ENCODE data around the gene ADAMTS19. TPM values are rescaled to one million over a fixed set of nuclear protein-coding genes. Genes with fewer than 3 reads are reported as not detected.

The ADAMTS19 gene
- total RNA-seq, 1 experiment from 2014 or later: 0.10 TPM

DNA sequence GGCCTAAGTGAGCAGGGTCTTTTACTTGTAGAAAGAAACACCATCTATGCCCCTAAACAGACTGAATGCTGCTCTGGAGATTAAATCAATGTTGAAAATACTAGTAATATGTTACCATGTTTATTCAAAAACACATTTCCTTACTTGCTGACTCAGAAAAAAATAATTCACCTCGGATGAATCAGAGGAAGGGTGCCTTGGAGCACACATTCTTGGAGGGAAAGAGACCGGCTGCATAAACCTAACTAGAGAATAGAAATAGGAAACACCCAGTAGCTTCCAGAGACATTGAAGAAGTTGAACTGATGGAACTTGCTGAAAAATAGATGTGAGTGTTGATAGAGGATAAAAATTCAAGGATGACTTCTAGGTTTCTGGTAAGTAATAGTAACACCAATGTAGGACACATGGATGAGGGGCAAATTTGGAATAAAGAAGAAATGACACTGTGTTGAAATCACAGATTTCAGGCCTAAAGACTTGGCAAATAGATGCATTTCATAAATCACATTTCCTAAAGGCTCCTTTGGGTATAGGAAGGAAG is 210.9 kb downstream of the ADAMTS19 start:
- DNase-seq (ENCODE audit: low read depth): peak; percentile 58

DNA sequence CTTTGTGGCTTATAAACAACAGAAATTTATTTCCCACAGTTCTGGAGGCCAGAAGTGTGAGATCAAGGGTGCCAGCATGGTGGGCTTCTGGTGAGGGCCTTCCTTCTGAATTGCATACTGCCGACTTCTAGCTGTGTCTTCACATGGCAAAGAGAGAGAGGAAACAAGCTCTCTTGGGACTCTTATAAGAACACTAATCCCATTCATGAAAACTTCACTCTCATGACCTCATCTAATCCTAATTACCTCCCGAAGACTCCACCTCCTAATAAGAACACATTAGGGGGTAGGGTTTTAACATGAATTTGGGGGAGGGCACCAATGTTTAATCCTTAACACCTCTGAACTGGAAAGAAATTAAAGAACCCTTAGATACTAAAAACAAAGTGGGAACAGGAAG is 211.9 kb downstream of the ADAMTS19 start:
- DNase-seq (ENCODE audit: low read depth): no peak

DNA sequence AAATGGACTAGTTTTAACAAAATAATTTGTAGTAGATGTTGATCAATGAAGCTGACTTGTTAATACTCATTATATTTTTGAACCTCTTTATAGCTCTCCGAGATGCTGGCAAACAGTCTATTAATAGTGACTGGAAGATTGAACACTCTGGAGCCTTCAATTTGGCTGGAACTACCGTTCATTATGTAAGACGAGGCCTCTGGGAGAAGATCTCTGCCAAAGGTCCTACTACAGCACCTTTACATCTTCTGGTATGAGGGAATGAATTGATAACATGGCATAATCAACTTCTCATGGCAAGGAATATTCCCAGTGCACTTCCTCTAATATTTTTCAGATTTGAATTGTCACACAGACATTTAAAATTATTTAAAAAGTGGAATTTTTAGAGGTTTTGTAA is 219.6 kb downstream of the ADAMTS19 start:
- no peak for DNase-seq (ENCODE audit: low read depth)

DNA sequence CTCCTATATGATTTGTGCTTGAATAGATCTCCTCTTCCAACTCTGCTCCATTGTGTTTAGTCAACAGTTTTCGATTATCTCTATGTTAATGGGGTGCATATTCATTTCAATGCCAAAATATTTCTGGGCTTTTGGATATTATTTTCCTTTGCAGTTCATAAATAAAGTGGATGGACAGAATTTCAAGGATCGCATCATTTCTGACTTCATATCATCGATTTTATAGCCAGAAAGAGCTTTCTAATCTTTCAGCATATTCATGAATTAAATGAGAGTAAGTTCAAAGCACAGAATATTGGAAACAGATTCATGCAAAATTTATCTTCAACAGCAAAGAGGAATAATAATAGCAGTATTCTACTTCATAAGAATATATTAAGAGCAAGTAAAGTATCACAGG is 227.8 kb downstream of the ADAMTS19 start:
- DNase-seq (ENCODE audit: low read depth): no peak

DNA sequence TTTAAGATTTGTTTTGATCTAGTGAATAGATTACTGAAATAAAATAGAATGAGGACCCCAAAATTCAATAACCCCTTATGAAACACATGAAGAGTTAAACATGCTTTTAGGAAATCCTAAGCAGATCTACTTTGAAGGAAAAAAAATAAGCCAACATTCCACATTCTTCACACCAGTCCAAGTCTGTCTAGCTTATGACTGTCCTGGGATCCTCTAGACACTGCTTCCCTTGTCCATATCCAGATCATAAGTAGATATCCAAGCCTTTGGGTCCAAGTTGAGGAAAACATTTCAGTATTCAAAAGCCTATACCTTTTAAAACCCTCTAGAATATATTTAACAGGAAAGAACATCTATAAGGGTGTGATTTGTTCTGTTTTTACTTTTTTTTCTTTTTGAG is 228.9 kb downstream of the ADAMTS19 start:
- no peak for DNase-seq (ENCODE audit: low read depth)

DNA sequence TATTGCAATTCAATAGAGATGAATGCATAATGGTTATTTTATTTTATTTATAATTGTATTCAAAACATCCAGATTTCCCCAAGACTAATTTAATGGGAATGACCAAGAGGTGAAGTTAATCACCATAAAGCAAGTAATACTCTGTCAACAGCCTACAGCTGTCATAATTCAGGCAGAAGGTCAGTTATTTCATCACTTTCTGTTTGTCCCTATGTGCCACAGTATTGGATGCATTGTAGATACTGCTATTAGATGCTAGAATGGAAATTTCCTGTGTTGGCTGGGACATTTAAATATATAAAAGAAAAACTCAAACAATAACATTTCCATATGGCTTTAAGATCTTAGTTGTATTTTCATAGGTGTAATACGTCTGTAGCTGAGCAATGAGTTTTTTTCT is 231.1 kb downstream of the ADAMTS19 start:
- DNase-seq (ENCODE audit: low read depth): no peak

DNA sequence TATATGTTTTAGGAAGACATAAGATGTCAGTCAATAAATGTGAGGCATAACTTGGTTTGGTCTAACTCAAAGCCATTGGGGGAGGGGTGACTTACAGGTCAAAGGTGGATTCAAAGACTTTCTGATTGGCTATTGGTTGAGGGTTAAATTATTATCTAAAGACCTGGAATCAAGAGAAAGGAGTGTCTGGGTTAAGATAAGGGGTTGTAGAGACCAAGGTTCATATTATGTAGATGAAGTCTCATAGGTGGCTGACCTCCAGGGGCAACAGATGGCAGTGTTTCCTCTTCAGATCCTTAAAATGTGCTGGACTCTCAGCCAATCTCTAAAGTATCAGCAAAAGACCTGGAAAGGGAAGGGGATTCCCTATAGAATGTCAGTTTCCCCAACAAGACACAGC is 236.5 kb downstream of the ADAMTS19 start:
- no peak for DNase-seq (ENCODE audit: low read depth)

DNA sequence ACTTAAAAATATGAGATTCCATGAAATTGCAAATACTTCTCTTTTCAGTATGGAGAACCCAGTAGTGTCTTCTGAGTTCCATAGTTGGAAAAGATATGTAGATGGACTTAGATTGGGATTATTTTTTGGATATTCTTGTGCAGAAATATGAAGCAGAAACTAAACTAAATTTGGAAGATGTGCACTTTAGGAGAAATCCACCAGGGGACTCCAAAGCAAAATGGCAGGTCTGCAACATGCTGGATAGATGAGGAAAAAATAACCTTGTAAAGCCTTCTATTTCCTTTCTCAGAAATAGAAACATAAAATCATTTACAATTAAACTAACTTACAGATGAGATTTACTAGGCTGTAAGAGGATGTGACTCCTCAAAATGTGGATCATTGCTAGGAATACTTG is 238.6 kb downstream of the ADAMTS19 start:
- DNase-seq (ENCODE audit: low read depth): no peak

DNA sequence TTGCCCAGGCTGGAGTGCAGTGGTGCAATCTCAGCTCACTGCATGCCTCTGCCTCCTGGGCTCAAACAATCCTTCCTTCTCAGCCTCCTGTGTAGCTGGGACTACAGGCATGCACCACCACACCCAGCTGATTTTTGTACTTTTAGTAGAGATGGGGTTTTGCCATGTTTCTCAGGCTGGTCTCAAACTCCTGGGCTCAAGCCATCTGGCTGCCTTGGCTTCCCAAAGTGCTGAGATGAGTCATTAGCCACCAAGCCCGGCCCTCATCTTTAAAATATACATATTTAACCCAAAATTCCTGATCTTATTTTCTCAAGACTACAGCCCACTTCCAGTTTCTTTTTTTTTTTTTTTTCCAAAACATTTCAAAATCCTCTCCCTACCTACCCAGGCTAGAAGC is 256.1 kb downstream of the ADAMTS19 start:
- no peak for DNase-seq (ENCODE audit: low read depth)

DNA sequence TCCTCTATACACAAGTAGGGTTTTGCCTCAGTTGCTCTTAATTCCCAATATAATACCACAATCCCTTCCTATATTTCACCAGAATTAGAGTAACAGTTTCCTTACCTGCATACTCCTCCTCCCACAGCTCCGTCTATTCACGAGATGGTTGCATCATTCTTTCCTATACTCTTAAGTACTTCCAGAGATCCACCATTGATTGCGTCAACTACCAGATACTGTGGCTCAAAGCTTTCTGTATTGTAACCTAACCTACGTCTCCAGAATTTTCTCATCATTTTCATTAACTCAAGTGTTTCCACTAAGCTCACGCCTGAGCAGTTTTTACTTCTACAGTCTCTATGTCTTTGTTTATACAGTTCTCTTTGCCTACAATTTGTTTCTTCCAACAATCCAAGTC is 256.6 kb downstream of the ADAMTS19 start:
- DNase-seq (ENCODE audit: low read depth): no peak

DNA sequence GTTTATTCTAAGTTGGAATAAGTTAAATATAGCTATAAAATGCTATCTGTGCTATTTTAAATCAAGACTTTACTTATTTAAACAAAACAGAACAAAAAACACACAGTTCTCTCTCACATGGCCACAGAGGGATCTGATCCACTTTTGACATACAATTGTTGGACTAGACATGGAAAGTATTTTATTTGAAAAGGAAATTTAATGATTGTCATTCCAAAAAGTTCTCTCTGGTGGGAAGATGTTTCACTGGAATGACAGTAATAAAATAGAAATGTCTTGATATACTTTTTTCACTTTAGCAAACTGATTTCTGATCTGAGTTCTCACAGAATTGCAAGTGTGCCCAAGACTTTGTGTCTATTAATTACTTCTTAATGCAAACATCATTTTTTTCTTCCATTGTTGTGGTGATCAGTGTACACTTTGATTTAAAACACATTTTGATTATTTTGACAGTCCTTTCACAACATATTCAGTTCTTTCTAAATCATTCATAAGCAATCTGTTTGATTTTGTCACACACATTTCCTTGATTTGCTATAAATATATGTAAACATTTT is 257.7 kb downstream of the ADAMTS19 start:
- DNase-seq (ENCODE audit: low read depth): no peak

DNA sequence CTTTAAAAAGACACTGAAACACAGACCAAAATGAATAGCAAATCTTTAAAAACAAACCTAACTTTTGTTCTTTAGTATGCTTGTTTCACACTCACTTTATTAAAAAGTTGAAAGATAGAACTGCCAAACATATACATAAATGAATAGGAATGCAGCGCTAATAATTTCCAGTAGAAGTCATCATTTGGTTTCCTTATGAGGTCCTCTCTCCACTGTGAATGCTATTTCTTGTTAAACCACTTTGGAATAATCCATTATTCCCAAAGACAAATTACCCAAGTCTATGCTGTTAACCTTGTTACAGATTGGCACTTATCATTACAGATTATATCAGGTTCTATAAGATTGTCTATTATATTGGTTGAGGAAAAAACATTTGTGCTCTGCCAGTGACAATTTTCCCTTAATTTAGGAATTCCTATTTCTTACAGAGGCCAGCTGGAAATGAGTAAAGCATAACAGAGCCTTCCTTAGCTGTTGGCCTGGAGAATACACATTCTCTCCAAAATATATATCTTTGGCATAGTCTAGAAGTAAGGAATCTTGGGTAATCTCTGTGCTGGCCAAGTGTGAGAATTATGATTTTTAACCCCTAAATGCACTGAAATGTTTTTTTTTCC is 258.5 kb downstream of the ADAMTS19 start:
- DNase-seq (ENCODE audit: low read depth): no peak

DNA sequence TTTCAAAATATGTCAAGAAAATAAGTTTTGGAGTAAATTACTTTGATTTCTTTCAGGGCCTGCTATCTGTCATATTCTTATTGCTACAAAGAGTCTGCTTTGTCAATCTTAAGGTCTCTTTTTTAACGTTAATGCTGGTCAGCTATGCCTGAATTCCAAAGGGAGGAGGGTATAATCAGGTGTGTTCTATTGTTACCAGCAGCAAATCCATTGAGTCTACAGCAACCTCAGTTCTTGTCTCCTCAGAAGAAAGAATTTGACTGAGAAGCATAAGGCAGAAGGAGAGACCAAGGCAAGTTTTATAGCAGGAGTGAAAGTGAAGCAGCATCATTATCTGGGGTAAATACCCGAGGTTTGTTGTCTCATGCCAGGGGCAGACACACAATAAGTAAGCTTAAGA is 264.1 kb downstream of the ADAMTS19 start:
- no peak for DNase-seq (ENCODE audit: low read depth)

DNA sequence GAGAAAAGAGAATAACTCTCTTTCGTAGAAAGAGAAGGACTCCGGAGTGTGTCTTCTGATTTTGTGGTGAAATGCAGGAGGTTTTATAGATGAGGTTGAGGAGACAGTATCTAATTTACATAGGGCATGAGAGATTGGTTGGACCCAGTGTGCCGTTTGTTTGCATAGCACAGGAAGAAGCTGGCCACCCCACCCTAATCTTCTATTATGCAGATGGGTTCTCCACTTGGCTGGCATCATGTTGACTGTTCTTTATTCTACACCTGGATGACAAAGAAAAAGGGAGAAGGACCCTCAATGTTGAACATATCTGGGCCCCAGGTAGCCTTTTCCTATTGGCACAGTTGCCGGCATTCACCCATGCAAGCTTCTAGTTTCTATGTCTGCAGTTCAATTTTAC is 264.5 kb downstream of the ADAMTS19 start:
- no peak for DNase-seq (ENCODE audit: low read depth)

DNA sequence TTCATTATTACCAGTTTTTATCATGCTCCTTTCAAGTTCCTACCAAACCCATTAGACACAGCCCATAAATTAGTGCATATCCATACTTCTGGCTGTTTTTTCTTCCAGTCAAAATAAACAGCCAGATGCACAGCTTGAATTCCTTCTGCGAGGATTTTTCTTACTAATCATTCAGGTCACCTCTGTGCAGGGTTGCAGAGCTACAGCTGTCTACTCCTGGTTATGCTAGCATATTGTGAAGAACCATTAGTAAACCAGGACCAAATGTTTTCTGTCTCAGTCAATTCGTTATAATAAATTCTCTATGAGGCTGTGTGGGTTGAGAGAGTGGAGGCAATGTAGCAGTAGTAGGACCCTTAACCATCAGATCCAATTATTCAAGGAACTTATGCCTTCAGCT is 279.7 kb downstream of the ADAMTS19 start:
- DNase-seq (ENCODE audit: low read depth): no peak

DNA sequence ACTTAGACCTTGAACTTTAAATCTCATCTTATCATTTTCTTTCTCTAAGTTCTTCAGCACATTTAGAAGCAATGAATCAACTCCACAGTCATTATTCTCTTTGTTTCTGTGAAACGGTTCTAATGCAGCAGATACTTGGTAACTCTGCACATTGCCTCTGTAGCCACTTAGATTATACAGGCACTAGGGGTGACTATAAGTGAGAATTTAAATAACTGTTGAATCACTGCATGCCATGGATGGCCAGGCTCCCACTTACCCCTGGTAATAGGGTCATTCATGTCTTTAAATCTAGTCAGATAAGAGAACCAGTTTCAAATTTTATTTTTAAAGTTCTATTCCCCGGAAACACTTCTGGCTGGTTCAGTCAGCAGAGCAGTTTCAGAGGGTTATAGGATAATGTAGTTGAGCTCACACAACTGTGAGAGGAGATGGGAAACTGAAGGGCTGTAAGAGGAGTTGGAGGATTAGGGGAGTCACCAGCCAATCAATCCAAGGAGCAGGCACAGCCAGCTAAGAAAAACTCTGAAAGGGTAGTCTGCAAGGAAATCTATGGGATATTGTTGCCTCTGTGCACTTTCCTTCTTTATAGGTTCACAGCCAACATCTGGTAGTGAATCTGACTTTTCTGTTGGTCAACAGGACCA is 283.6 kb downstream of the ADAMTS19 start:
- DNase-seq (ENCODE audit: low read depth): no peak

DNA sequence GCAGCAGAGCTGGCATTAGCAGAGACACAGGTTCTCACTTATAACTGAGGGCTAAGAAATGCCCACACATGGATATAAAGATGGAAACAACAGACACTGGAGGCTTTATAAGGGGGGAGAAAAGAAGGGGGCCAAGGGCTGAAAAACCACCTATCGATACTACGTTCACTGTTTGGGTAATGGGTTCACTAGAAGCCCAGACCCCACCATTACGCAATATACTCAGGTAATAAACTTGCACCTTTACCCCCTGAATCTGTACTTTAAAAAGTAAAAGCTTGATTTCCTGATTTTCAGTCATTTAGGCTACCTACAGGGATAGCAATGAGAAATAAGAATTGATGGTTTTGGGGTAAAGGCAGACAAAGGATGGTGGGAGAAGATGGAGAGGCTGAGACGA is 285.9 kb downstream of the ADAMTS19 start:
- no peak for DNase-seq (ENCODE audit: low read depth)

DNA sequence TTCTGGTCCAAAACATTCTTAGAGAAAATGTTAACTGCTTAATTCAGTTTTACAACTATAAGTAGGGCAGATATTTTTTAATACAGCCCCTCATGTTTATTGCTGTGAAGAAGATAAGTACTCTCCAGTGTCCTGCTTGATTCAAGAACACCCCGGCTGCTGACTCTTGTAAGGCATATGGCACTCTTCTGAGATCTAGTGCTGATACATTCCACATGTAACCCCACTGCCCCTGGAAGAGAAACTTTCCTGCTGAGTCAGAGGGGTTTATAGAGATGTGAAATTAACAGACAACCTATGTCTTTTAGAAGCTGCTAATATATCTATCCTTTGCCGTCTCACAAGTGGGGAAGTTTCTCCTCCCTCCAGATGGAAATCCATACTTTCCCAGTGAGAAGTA is 286.8 kb downstream of the ADAMTS19 start:
- no peak for DNase-seq (ENCODE audit: low read depth)

DNA sequence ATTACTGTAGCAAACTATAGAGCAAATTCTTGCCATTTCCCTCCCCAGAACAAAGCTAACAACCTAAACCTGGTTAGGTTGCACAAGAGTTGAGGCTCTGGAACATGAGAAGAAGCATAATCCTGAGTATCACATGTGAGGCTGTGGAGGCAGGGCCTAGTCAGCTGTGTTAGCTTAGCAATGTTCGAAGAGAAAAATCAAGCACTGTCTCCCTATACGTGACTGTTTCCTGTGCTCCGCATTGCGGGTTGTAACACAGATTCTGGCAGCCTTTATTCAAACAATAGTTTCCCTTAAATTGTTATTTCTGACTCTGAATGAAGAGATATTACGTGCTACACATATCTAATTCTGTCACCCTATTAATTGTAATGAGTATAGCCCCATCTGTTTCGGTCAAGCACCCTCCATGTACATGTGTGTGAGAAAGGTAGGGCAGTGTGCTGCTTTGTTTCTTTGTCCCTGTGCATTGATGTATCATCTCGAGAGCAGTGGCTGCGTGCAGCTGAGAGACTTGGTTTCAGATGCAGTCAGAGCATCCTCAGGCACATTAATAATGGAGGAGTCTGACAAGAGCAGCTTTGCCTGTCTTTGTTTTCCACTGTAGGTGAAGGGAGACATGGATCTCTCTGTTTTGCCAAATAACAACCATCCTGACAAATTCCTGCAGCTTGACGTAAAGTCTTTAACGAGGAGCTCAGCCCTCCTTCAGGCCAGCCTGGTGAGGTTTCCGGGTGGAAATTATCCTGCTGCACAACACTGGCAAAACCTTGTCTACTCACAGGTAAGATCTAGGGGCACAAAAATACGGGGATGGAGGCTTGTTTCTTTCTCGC is 287.7 kb downstream of the ADAMTS19 start, which contains the start of gene MINAR2:
Gene MINAR2 (plus strand): TSS at position 523 of the 836 bp plus-strand sequence. CDS start 97 bp downstream, at position 620.
- no peak for DNase-seq (ENCODE audit: low read depth)

DNA sequence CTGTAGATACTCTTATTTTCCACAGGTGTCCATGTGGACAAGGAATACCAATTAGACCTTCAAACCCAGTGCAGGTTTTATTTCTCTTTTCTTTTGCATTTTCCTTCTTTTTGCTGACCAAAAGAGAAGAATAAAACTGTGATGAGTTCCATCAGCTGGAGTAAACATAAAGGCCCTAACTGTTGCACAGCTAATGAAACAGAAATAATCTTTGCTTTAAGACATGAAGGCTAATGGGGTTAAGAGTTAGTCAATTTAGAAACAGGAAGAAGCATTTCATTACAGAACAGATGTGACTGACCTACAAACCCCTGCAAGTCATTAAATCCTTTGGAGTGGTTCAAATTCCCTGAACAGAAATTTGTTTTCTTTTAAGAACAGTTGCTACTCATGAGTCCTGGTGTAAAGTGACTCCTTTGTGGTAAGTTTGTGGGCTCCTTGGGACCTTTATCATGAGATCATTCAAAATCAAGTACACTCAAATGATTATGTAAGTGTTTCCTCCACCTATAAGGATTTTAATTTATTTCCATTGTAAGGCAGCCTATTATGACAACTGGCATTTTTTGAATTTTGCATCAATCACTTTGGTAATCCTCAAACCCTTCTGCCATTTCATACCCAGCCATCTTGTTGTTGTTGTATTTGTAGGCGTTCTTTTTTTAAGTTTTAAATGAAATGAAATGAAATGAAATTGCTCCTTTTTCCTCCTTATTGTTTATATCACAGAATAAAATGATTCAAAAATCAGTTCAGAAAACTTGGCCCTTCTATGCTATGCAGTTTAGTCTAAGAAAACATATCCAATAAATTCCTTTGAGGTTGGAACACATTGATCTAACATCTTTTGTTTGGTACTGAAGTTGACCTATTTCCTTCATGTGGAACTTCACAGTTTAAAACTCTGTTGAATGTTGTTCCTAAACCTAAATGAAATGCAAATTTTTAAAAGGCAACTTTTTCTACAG is 289.1 kb downstream of the ADAMTS19 start:
- no peak for DNase-seq (ENCODE audit: low read depth)
